HCT116 (cell line): ENCODE results near the gene SNORC.

Experiments used
- ATF3 ChIP-seq: IDR thresholded peaks from 2 replicates; pipeline ENCODE4 v1.6.1; 2012
- CTCF ChIP-seq, 3 experiments: fragments of 200-600 bp in 1 of 3; sonication (generic) in 1 of 3; IDR thresholded peaks in 2 of 3; conservative IDR thresholded peaks in 1 of 3; 2 replicates each; pipeline ENCODE4 v1.5.1; 2012 to 2017; ENCODE audit warnings: low read depth in 2 of 3, low read length in 2 of 3, antibody characterized with exemption in 1 of 3, borderline replicate concordance in 1 of 3, control low read depth in 1 of 3, mild to moderate bottlenecking in 1 of 3, mixed read lengths in 1 of 3, mixed run types in 1 of 3, moderate library complexity in 1 of 3; ENCODE audit not compliant: insufficient read depth in 1 of 3
- EGR1 ChIP-seq: IDR thresholded peaks from 2 replicates; pipeline ENCODE4 v1.6.1; 2012; ENCODE audit warnings: low read depth
- ELF1 ChIP-seq: IDR thresholded peaks from 2 replicates; pipeline ENCODE4 v1.6.1; 2012; ENCODE audit warnings: low read depth, borderline replicate concordance
- EZH2 ChIP-seq: fragments of 200-600 bp; sonication (generic); IDR thresholded peaks from 2 replicates; pipeline ENCODE4 v1.6.1; 2017; ENCODE audit warnings: antibody characterized with exemption, mixed run types
- POLR2A ChIP-seq: IDR thresholded peaks from 2 replicates; pipeline ENCODE4 v1.7.0; 2011; ENCODE audit warnings: borderline replicate concordance; ENCODE audit not compliant: insufficient read depth, insufficient read length; ENCODE audit errors: extremely low read depth
- YY1 ChIP-seq: IDR thresholded peaks from 2 replicates; pipeline ENCODE4 v1.6.1; 2011; ENCODE audit warnings: low read length, low read depth, moderate library complexity, mild to moderate bottlenecking; ENCODE audit not compliant: insufficient replicate concordance; ENCODE audit errors: extremely low read depth
- ZNF274 ChIP-seq: fragments of 200-500 bp; sonication (Bioruptor generic); IDR thresholded peaks from 2 replicates; pipeline ENCODE4 v1.6.1; 2014; ENCODE audit warnings: mild to moderate bottlenecking, low read depth, low read length, inconsistent platforms

- no peak for TF ChIP-seq CTCF (IDR thresholded peaks at IDR 0.05 in 2 of 3, conservative IDR thresholded peaks at IDR 0.05 in 1 of 3; ENCODE audit: borderline replicate concordance in 1 of 3, insufficient read depth in 1 of 3, low read depth in 2 of 3, low read length in 2 of 3)
- no peak for TF ChIP-seq EGR1
- TF ChIP-seq POLR2A, result no peak
- TF ChIP-seq ELF1, result no peak
- no peak for TF ChIP-seq EZH2
- no peak for TF ChIP-seq ZNF274
- TF ChIP-seq ATF3, result no peak
- no peak for TF ChIP-seq YY1
Observed at GRCh38 chr2:232927032-232927792, 57.1 kb downstream of the SNORC start.
